HL-60 (cell line): ENCODE results near the gene ABCD1.

Experiments
- GABPA ChIP-seq: IDR thresholded peaks from 2 replicates; pipeline ENCODE4 v1.6.1; 2012; ENCODE audit warnings: low read depth
- POLR2AphosphoS5 ChIP-seq: IDR thresholded peaks from 2 replicates; pipeline ENCODE4 v1.6.1; 2012; ENCODE audit warnings: low read depth
- SPI1 ChIP-seq: IDR thresholded peaks from 2 replicates; pipeline ENCODE4 v1.6.1; 2012; ENCODE audit warnings: low read depth, mild to moderate bottlenecking, borderline replicate concordance
- TF ChIP-seq, protein P1 (sequence below): IDR thresholded peaks from one replicate; pipeline ENCODE4 v1.5.1; 2011; ENCODE audit warnings: low read length, control low read depth, inconsistent platforms; ENCODE audit not compliant: insufficient read depth

DNA sequence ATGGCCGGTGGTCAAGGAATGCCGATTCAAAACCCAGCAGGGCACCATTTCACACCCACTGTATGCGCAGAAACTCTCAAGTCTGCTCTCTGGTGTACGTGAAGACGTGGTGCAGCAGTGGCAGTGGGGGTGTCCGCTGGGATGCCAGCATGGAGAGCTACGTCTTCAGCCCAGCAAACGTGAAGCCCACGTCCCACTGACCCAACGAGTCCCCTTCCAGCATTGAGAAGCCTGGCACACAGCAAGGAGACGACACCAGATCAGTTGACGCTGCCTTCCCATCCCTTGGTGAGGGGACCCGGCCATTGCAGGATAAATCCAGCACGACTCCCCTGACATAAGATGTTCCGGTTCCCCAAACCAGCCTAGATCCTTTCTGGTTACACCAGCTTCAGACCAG lies 37.2 kb downstream of the ABCD1 start:
- TF ChIP-seq, protein P1, sequence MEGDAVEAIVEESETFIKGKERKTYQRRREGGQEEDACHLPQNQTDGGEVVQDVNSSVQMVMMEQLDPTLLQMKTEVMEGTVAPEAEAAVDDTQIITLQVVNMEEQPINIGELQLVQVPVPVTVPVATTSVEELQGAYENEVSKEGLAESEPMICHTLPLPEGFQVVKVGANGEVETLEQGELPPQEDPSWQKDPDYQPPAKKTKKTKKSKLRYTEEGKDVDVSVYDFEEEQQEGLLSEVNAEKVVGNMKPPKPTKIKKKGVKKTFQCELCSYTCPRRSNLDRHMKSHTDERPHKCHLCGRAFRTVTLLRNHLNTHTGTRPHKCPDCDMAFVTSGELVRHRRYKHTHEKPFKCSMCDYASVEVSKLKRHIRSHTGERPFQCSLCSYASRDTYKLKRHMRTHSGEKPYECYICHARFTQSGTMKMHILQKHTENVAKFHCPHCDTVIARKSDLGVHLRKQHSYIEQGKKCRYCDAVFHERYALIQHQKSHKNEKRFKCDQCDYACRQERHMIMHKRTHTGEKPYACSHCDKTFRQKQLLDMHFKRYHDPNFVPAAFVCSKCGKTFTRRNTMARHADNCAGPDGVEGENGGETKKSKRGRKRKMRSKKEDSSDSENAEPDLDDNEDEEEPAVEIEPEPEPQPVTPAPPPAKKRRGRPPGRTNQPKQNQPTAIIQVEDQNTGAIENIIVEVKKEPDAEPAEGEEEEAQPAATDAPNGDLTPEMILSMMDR, result no peak
- TF ChIP-seq GABPA (no peak), SPI1 (no peak), POLR2AphosphoS5 (no peak)
